Skin epidermis (tissue), 12 donors: ENCODE data around the gene F2RL3.
A peak's percentile ranks its signal among the peaks of the same experiment; 100 is the strongest.

Source experiments
- H3K27ac ChIP-seq, 21 experiments: fragments of 200-600 bp; sonication (generic) in 11 of 21; one replicate each; pipeline ENCODE4 v1.5.0; 2020; ENCODE audit warnings: mild to moderate bottlenecking in 3 of 21, inconsistent platforms in 2 of 21, moderate library complexity in 2 of 21
- H3K4me3 ChIP-seq, 7 experiments: fragments of 200-600 bp; sonication (generic) in 2 of 7; one replicate each; pipeline ENCODE4 v1.5.0; 2020; ENCODE audit warnings: inconsistent platforms in 2 of 7, mild to moderate bottlenecking in 2 of 7, moderate library complexity in 1 of 7

Gene F2RL3

GRCh38 chr19:16891696-16892382 is 3.0 kb downstream of the F2RL3 start:
- H3K27ac ChIP-seq, result peak overlapping the region in 1 of 21 experiments; percentile 9
- H3K4me3 ChIP-seq, result no peak overlapping the region

GRCh38 chr19:16892436-16892835 is 3.6 kb downstream of the F2RL3 start:
- Histone ChIP-seq H3K4me3 (no peak overlapping the region), H3K27ac (peak overlapping the region in 1 of 21 experiments; percentile 9)

- H3K27ac ChIP-seq, result peak overlapping the region in 1 of 21 experiments; percentile 63
- H3K4me3 ChIP-seq, result no peak overlapping the region
Measured at GRCh38 chr19:16892868-16893685, 4.3 kb downstream of the F2RL3 start.

- H3K4me3 ChIP-seq, result no peak overlapping the region
- peak overlapping the region in 1 of 21 experiments; percentile 63 for H3K27ac ChIP-seq
Measured at GRCh38 chr19:16893686-16893989, 4.8 kb downstream of the F2RL3 start.

GRCh38 chr19:16894080-16894479 is 5.3 kb downstream of the F2RL3 start:
- Histone ChIP-seq H3K27ac (peak overlapping the region in 2 of 21 experiments; percentile 8 to 63), H3K4me3 (no peak overlapping the region)

- Histone ChIP-seq H3K4me3 (peak overlapping the region in 6 of 7 experiments; percentile 32 to 51 (median 41)), H3K27ac (peak overlapping the region in 6 of 21 experiments; percentile 62 to 80 (median 70))
Measured at GRCh38 chr19:16895467-16896145, 6.8 kb downstream of the F2RL3 start.

- H3K27ac ChIP-seq, result peak overlapping the region in 18 of 21 experiments; percentile 18 to 80 (median 56)
- peak overlapping the region; percentile 32 to 51 (median 45) for H3K4me3 ChIP-seq
Measured at GRCh38 chr19:16896146-16897028, 7.6 kb downstream of the F2RL3 start.

GRCh38 chr19:16897029-16897855 is 8.4 kb downstream of the F2RL3 start:
- H3K27ac ChIP-seq, result peak overlapping the region in 17 of 21 experiments; percentile 3 to 82 (median 62)
- peak overlapping the region; percentile 33 to 52 (median 49) for H3K4me3 ChIP-seq

GRCh38 chr19:16897856-16898161 is 9.0 kb downstream of the F2RL3 start:
- Histone ChIP-seq H3K27ac (peak overlapping the region in 17 of 21 experiments; percentile 3 to 82 (median 62)), H3K4me3 (peak overlapping the region; percentile 33 to 52 (median 49))

GRCh38 chr19:16898361-16899015 is 9.7 kb downstream of the F2RL3 start:
- H3K27ac ChIP-seq, result no peak overlapping the region
- peak overlapping the region in 1 of 7 experiments; percentile 51 for H3K4me3 ChIP-seq

GRCh38 chr19:16899566-16900075 is 10.8 kb downstream of the F2RL3 start:
- no peak overlapping the region for H3K27ac ChIP-seq
- H3K4me3 ChIP-seq, result no peak overlapping the region

GRCh38 chr19:16901491-16902175 is 12.8 kb downstream of the F2RL3 start:
- no peak overlapping the region for H3K27ac ChIP-seq

GRCh38 chr19:16902545-16902944 is 13.7 kb downstream of the F2RL3 start:
- Histone ChIP-seq H3K4me3 (no peak overlapping the region), H3K27ac (no peak overlapping the region)

More at GRCh38 chr19:16901491-16902175, 12.8 kb downstream of the F2RL3 start:
- no peak overlapping the region for H3K4me3 ChIP-seq

- Histone ChIP-seq H3K27ac (no peak overlapping the region), H3K4me3 (no peak overlapping the region)
Measured at GRCh38 chr19:16903347-16903746, 14.5 kb downstream of the F2RL3 start.

- Histone ChIP-seq H3K4me3 (no peak overlapping the region), H3K27ac (no peak overlapping the region)
Measured at GRCh38 chr19:16904599-16904998, 15.8 kb downstream of the F2RL3 start.

GRCh38 chr19:16908759-16909158 is 20.0 kb downstream of the F2RL3 start:
- Histone ChIP-seq H3K4me3 (no peak overlapping the region), H3K27ac (no peak overlapping the region)

- no peak overlapping the region for H3K4me3 ChIP-seq
- no peak overlapping the region for H3K27ac ChIP-seq
Measured at GRCh38 chr19:16911046-16911445, 22.2 kb downstream of the F2RL3 start.
